ENCODE results near the gene SLC41A2. TPM values are rescaled to one million over a fixed set of nuclear protein-coding genes. Genes with fewer than 3 reads are reported as not detected.

Gene SLC41A2
- total and polyA plus RNA-seq, 2 donors (not counting 3 experiments of a cell fraction or from before 2014, with no cell fraction given): 1.7 to 7.5 TPM

- H3K4me3 ChIP-seq (replicated peaks in 1 of 3; ENCODE audit: insufficient read depth in 1 of 3, low read depth in 1 of 3, low read length in 3 of 3): no peak overlapping the region
- peaks cover 4% of the 10 kb centered on the region for H3K4me1 ChIP-seq (ENCODE audit: control insufficient read depth, extremely low read depth, insufficient read depth, low read length)
- H3K9me3 ChIP-seq (replicated peaks; ENCODE audit: control insufficient read depth, insufficient read depth, low read length): no peaks in the 10 kb centered on the region
- H3K79me2 ChIP-seq (ENCODE audit: control insufficient read depth, insufficient read depth, low read length): peaks cover 2% of the 10 kb centered on the region
- no peak overlapping the region for H2AFZ ChIP-seq (ENCODE audit: low read depth, low read length)
- DNase-seq (ENCODE audit: low read depth, low spot score) (peak; percentile 12), FAIRE-seq (peak; percentile 92)
- no TSS peak for BruUV-seq (replicated peaks)
- H3K9me1 ChIP-seq (replicated peaks; ENCODE audit: control insufficient read depth, extremely low read depth, insufficient read depth, low read length): no peaks in the 10 kb centered on the region
- intact Hi-C loops (cut with micrococcal nuclease): no loop called here
- ChIA-PET POLR2A (no interaction called here), CTCF (interaction anchor here (1.1 to 1.4 kb wide), 3 partner anchors 9 to 613 kb away, joined by 3 to 4 read pairs (median 3); no protein-coding TSS in a partner anchor)
- H3K27ac ChIP-seq (ENCODE audit: insufficient read depth, low read depth, low read length): no peak overlapping the region
- TF ChIP-seq CTCF (IDR thresholded peaks at IDR 0.05; ENCODE audit: extremely low read depth in 1 of 2, insufficient read depth in 1 of 2, low read depth in 1 of 2, low read length in 2 of 2) (no peak), JUN (IDR thresholded peaks at IDR 0.05; ENCODE audit: borderline replicate concordance, insufficient read depth, insufficient read length, low read depth) (no peak), EZH2 (IDR thresholded peaks at IDR 0.05; ENCODE audit: borderline replicate concordance, low read depth, low read length, severe bottlenecking) (no peak), MAX (IDR thresholded peaks at IDR 0.05; ENCODE audit: insufficient read depth, insufficient read length) (no peak), POLR2A (IDR thresholded peaks at IDR 0.05; ENCODE audit: low read depth, low read length) (no peak), MYC (IDR thresholded peaks at IDR 0.05; ENCODE audit: low read depth, low read length) (no peak), POLR2AphosphoS5 (IDR thresholded peaks at IDR 0.05; ENCODE audit: insufficient read depth, low read depth, low read length) (no peak), FOS (IDR thresholded peaks at IDR 0.05; ENCODE audit: borderline replicate concordance, insufficient read depth, low read length) (no peak), GATA2 (IDR thresholded peaks at IDR 0.05; ENCODE audit: insufficient read depth, insufficient read length, low read depth, low read length) (no peak)
- H3K36me3 ChIP-seq (ENCODE audit: control insufficient read depth in 2 of 2, extremely low read depth in 1 of 2, insufficient read depth in 2 of 2, low read length in 2 of 2): peaks cover 8 to 13% of the 10 kb centered on the region in 2 experiments
- H3K27me3 ChIP-seq (ENCODE audit: control insufficient read depth in 2 of 2, insufficient read depth in 2 of 2, low read length in 2 of 2): no peaks in the 10 kb centered on the region
- no peak overlapping the region for H3K4me2 ChIP-seq (ENCODE audit: insufficient read depth, low read length)
- dilution Hi-C loops (cut with MboI; ENCODE audit: extremely low pct_ligation_motif_present, low sequenced_read_pairs): no loop called here
- no peak overlapping the region for H3K9ac ChIP-seq (replicated peaks; ENCODE audit: extremely low read depth, insufficient read depth, low read length)
- H4K20me1 ChIP-seq (replicated peaks; ENCODE audit: control insufficient read depth, extremely low read depth, insufficient read depth, low read length): no peaks in the 10 kb centered on the region
These were observed 36.2 kb upstream of the SLC41A2 start for GRCh38 chr12:104994336-104994735.

All from endothelial cell of umbilical vein (primary cell).